Right lobe of liver (tissue), 6 donors: ENCODE results near the gene ATG10. TPM values are rescaled to one million over a fixed set of nuclear protein-coding genes. Genes with fewer than 3 reads are reported as not detected.

ENCODE experiments used
- ATAC-seq, 4 donors: fragments of 200-7000 bp; cut with Tn5 transposase; one replicate each; pipeline ENCODE4 v1.9.1; 2020; ENCODE audit warnings: mild to moderate bottlenecking in 4 of 4, moderate library complexity in 4 of 4
- DNase-seq, 3 donors: peaks; one replicate each; pipeline ENCODE4 v3.0.0-alpha.2; 2020
- H3K27ac ChIP-seq, 3 donors: fragments of 200-600 bp; one replicate each; pipeline ENCODE4 v1.8.0; 2022
- H3K27me3 ChIP-seq, 2 donors: fragments of 200-600 bp; one replicate each; pipeline ENCODE4 v1.8.0; 2022
- H3K36me3 ChIP-seq, 4 donors: fragments of 200-600 bp; sonication (generic) in 1 of 4; one replicate each; pipeline versions ENCODE4 v1.5.1 to v1.8.0; 2017 to 2022; ENCODE audit warnings: control low read depth in 1 of 4
- H3K4me1 ChIP-seq, 4 donors: fragments of 200-600 bp; sonication (generic) in 1 of 4; one replicate each; pipeline versions ENCODE4 v1.5.1 to v1.8.0; 2017 to 2022; ENCODE audit warnings: control low read depth in 1 of 4
- H3K4me3 ChIP-seq, 3 donors: fragments of 200-600 bp; one replicate each; pipeline ENCODE4 v1.8.0; 2022
- H3K9me3 ChIP-seq, 4 donors: fragments of 200-600 bp; sonication (generic) in 1 of 4; one replicate each; pipeline versions ENCODE4 v1.5.1 to v1.8.0; 2017 to 2022; ENCODE audit warnings: control low read depth in 1 of 4
- POLR2A ChIP-seq: fragments of 450-650 bp; IDR thresholded peaks from one replicate; pipeline ENCODE4 v1.6.1; 2017; ENCODE audit warnings: antibody characterized with exemption, mild to moderate bottlenecking
- WGBS: methylation state at CpG from one replicate; pipeline ENCODE4 v1.1.6; 2018; ENCODE audit warnings: low coverage, low lambda C conversion rate; ENCODE audit not compliant: insufficient coverage; ENCODE audit errors: missing lambda C conversion rate; 5-methylcytosine and 5-hydroxymethylcytosine counted together
- intact Hi-C, 2 donors: fragments of 100-400 bp; cut with DNase I; formaldehyde crosslinking; loops; one replicate each; pipeline versions ENCODE4 v1.11.2 to v1.14.1; 2022
- total RNA-seq, 6 experiments: library from RNA; depleted of rRNA in 2 of 6; stranded (reverse); fragments of >200 nt in 2 of 6; fragmentation: NEBNext Ultra II Directional in 3 of 6; extraction: Animal tissue kit (Norgen Biotek cat#: 25700) in 3 of 6; gene quantifications; one replicate each; pipeline versions ENCODE4 v1.1.0 to v1.2.4, GENCODE V29; 2016 to 2023
- TF ChIP-seq, protein P1 (sequence below), 4 donors: fragments of 200-600 bp in 3 of 4; fragments of 450-650 bp in 1 of 4; IDR thresholded peaks; one replicate each; pipeline versions ENCODE4 v1.5.1 to v1.8.0; 2016 to 2022; ENCODE audit warnings: antibody characterized with exemption in 4 of 4, mild to moderate bottlenecking in 2 of 4
- donor health status: DM: no; HTN: yes; CAD: no.
- donor health status: DM: no; HTN: no; CAD: no.
- donor health status: DM: no; HTN: no; CAD: no.
- donor health status: DM: no; HTN: yes; CAD: no.
- donor health status: DM: no; HTN: yes; CAD: no.

ATG10 gene
- total RNA-seq, 6 experiments from 2014 or later: 2.9 to 8.0 (median 4.4) TPM

- 75% methylated on average over 5 of the region's 5 CpGs for WGBS
- no peak for DNase-seq
- no peaks in the 10 kb centered on the region for H3K4me1 ChIP-seq
- H3K36me3 ChIP-seq: no peaks in the 10 kb centered on the region
- no peaks in the 10 kb centered on the region for H3K9me3 ChIP-seq
- TF ChIP-seq POLR2A: no peak
- TF ChIP-seq, protein P1, sequence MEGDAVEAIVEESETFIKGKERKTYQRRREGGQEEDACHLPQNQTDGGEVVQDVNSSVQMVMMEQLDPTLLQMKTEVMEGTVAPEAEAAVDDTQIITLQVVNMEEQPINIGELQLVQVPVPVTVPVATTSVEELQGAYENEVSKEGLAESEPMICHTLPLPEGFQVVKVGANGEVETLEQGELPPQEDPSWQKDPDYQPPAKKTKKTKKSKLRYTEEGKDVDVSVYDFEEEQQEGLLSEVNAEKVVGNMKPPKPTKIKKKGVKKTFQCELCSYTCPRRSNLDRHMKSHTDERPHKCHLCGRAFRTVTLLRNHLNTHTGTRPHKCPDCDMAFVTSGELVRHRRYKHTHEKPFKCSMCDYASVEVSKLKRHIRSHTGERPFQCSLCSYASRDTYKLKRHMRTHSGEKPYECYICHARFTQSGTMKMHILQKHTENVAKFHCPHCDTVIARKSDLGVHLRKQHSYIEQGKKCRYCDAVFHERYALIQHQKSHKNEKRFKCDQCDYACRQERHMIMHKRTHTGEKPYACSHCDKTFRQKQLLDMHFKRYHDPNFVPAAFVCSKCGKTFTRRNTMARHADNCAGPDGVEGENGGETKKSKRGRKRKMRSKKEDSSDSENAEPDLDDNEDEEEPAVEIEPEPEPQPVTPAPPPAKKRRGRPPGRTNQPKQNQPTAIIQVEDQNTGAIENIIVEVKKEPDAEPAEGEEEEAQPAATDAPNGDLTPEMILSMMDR (IDR thresholded peaks at IDR 0.05): no peak
- no peak overlapping the region for H3K4me3 ChIP-seq
- no peak for ATAC-seq
- intact Hi-C loops: no loop called here
- no peaks in the 10 kb centered on the region for H3K27me3 ChIP-seq
- no peak overlapping the region for H3K27ac ChIP-seq
Measured at GRCh38 chr5:82222597-82223574, 251.1 kb downstream of the ATG10 start.

DNA sequence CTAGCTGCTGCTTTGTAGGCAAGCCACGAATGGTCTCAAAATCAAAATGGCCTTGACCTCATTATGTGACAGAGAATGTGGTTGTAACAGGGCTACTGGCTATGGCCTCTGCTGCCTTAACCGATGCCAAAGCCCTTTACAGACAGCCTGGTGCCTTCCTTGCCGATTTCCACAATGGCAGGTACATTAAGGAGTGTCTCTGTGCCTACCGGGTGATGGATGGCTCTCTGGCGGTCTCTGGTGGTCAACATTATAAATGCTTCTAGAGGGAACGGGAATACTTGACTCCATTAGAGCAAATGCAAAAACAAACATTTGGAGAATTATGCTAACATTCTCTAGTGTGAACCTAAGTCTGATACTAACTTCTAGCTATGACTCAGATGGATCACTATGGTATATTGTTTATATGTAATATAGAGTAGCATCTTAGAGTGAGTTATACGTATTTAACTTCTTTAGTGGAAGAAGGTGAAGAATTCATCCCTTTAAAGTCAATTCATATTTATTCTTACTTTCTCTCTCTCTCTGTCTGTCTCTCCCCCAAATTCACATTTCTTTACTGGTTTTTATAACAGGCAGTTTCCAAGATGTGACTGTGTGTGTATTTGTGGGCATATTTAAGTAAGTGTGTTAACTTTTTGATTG is 253.8 kb downstream of the ATG10 start:
- H3K27ac ChIP-seq: no peak overlapping the region
- H3K4me3 ChIP-seq: no peak overlapping the region
- H3K4me1 ChIP-seq: no peaks in the 10 kb centered on the region
- DNase-seq (peak in 2 of 3 donors; percentile 30 to 68), ATAC-seq (peak; percentile 96 to 99 (median 98))
- TF ChIP-seq, protein P1 (IDR thresholded peaks at IDR 0.05): peak; percentile 72 to 85 (median 81)
- TF ChIP-seq POLR2A: no peak
- H3K27me3 ChIP-seq: no peaks in the 10 kb centered on the region
- WGBS: 27% methylated on average over 5 of the region's 7 CpGs
- no peaks in the 10 kb centered on the region for H3K36me3 ChIP-seq
- intact Hi-C loops: no loop called here
- no peaks in the 10 kb centered on the region for H3K9me3 ChIP-seq

- no peaks in the 10 kb centered on the region for H3K9me3 ChIP-seq
- H3K27me3 ChIP-seq: no peaks in the 10 kb centered on the region
- intact Hi-C loops: no loop called here
- H3K4me3 ChIP-seq: no peak overlapping the region
- TF ChIP-seq POLR2A: no peak
- TF ChIP-seq, protein P1 (IDR thresholded peaks at IDR 0.05): no peak
- no peak overlapping the region for H3K27ac ChIP-seq
- WGBS: 72% methylated on average over 5 of the region's 5 CpGs
- DNase-seq (no peak), ATAC-seq (no peak)
- no peaks in the 10 kb centered on the region for H3K36me3 ChIP-seq
- H3K4me1 ChIP-seq: no peaks in the 10 kb centered on the region
Measured at GRCh38 chr5:82234885-82235284, 263.1 kb downstream of the ATG10 start.

DNA sequence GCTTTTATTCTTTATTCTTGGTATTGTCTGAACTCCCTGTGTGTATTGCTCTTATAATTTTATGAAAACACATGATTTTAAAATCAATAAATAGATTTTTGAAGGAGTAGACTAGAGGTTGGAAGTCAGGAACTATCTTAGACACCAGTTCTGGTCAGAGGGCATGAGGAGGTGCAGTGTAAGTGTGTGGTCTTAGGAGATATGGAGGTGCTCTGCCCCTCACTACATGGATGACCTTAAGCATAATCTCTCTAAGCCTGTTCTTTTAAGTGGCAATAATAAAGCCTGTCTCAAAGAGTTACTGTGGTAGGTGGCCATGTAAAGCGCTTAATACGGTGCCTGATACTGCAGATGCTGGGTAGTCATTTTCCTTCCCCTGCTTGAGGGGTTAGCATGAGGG is 272.3 kb downstream of the ATG10 start:
- Histone ChIP-seq H3K4me1 (no peaks in the 10 kb centered on the region), H3K4me3 (no peak overlapping the region), H3K9me3 (no peaks in the 10 kb centered on the region), H3K36me3 (no peaks in the 10 kb centered on the region), H3K27me3 (no peaks in the 10 kb centered on the region), H3K27ac (no peak overlapping the region)
- no peak for DNase-seq
- intact Hi-C loops: no loop called here
- WGBS: 100% methylated on average over 2 of the region's 2 CpGs
- TF ChIP-seq POLR2A: no peak
- TF ChIP-seq, protein P1 (IDR thresholded peaks at IDR 0.05): no peak
- ATAC-seq: no peak
